ENCODE data around the gene APOBEC3G. TPM values are rescaled to one million over a fixed set of nuclear protein-coding genes. Genes with fewer than 3 reads are reported as not detected.

The APOBEC3G gene
- total RNA-seq = 11.6 and 15.1 TPM in 2 replicates

GRCh38 chr22:39077026-39077840 is at the start of gene APOBEC3G:
TSS of gene APOBEC3G (plus strand) at chr22:39077275. CDS start at chr22:39077362, 87 bp downstream.

GRCh38 chr22:39040538-39041296 is 36.4 kb upstream of the APOBEC3G start, which contains the start of gene APOBEC3F:
TSS of gene APOBEC3F (plus strand) at chr22:39040864. CDS start at chr22:39040961, 97 bp downstream.

GRCh38 chr22:39097098-39098020 is 20.3 kb downstream of the APOBEC3G start, which contains the start of gene APOBEC3H:
TSS of gene APOBEC3H (plus strand) at chr22:39097244. CDS start at chr22:39100279, 3,035 bp downstream.

Other genes with a start within 250 kb of the APOBEC3G start
- 0.14 and 0.46 TPM in 2 replicates for gene NPTXR, start 233.2 kb upstream of the APOBEC3G start, total RNA-seq
- 27.6 and 40.1 TPM in 2 replicates for gene CBX6, start 205.1 kb upstream of the APOBEC3G start, total RNA-seq
- not detected in 2 replicates for gene APOBEC3A, start 119.7 kb upstream of the APOBEC3G start, total RNA-seq
- 0.37 and 0.43 TPM in 2 replicates for gene APOBEC3B, start 94.9 kb upstream of the APOBEC3G start, total RNA-seq
- 5.6 and 7.5 TPM in 2 replicates for gene APOBEC3C, start 63.0 kb upstream of the APOBEC3G start, total RNA-seq
- 1.1 and 1.3 TPM in 2 replicates for gene APOBEC3D, start 56.1 kb upstream of the APOBEC3G start, total RNA-seq
- gene APOBEC3F, start 36.4 kb upstream of the APOBEC3G start, total RNA-seq = 5.5 and 7.1 TPM in 2 replicates
- 0.18 and 0.28 TPM in 2 replicates for gene APOBEC3H, start 20.0 kb downstream of the APOBEC3G start, total RNA-seq
- gene CBX7, start 75.4 kb downstream of the APOBEC3G start, total RNA-seq = 3.4 and 6.6 TPM in 2 replicates
- gene PDGFB, start 167.7 kb downstream of the APOBEC3G start, total RNA-seq = 0.09 and 0.14 TPM in 2 replicates
- 3,502 and 3,526 TPM in 2 replicates for gene RPL3, start 242.3 kb downstream of the APOBEC3G start, total RNA-seq